ENCODE results near the gene ANKRD34C. TPM values are rescaled to one million over a fixed set of nuclear protein-coding genes. Genes with fewer than 3 reads are reported as not detected.
A peak's percentile ranks its signal among the peaks of the same experiment; 100 is the strongest.
"Not testable (repeated sequence)": the region's sequence is repeated elsewhere in the genome, so short reads cannot be mapped to it uniquely, and the experiment has no call there.

The ANKRD34C gene
- total RNA-seq, 1 donor from 2014 or later = not detected

DNA sequence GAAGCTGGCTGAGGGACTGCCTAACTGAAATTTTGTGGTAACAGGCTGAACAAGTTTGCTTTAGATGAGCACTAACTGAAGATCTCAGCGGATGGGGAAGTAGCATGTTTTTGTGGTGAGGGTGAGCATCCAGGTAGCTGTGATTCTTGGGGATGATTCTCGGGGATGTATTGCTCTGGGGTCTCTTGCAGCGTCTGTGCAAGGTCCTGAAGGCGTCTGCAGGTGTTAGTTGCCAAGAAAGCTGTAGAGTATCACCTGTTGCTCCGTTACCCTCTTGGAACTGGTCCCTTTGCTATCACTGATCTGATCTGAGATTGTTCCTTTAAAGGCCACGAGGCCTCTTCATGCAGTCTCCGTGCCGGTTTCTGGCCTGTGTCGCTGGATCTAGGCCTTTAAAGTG lies 34.3 kb downstream of the ANKRD34C start:
- DNase-seq (ENCODE audit: low spot score, unreplicated experiment) = no peak
- peaks cover 11% of the 10 kb centered on the region for H3K4me1 Mint-ChIP-seq (ENCODE audit: low read depth)
- no peaks in the 10 kb centered on the region for H3K27me3 Mint-ChIP-seq
- H3K36me3 Mint-ChIP-seq (ENCODE audit: insufficient read depth) = peaks cover 38% of the 10 kb centered on the region
- H3K9me3 Mint-ChIP-seq (ENCODE audit: low read depth) = no peaks in the 10 kb centered on the region
- no peak overlapping the region for H3K4me3 Mint-ChIP-seq (ENCODE audit: low read depth)
- H3K27ac Mint-ChIP-seq = no peak overlapping the region
- TF ChIP-seq, protein P1, sequence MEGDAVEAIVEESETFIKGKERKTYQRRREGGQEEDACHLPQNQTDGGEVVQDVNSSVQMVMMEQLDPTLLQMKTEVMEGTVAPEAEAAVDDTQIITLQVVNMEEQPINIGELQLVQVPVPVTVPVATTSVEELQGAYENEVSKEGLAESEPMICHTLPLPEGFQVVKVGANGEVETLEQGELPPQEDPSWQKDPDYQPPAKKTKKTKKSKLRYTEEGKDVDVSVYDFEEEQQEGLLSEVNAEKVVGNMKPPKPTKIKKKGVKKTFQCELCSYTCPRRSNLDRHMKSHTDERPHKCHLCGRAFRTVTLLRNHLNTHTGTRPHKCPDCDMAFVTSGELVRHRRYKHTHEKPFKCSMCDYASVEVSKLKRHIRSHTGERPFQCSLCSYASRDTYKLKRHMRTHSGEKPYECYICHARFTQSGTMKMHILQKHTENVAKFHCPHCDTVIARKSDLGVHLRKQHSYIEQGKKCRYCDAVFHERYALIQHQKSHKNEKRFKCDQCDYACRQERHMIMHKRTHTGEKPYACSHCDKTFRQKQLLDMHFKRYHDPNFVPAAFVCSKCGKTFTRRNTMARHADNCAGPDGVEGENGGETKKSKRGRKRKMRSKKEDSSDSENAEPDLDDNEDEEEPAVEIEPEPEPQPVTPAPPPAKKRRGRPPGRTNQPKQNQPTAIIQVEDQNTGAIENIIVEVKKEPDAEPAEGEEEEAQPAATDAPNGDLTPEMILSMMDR (IDR thresholded peaks at IDR 0.05; ENCODE audit: unreplicated experiment) = no peak

DNA sequence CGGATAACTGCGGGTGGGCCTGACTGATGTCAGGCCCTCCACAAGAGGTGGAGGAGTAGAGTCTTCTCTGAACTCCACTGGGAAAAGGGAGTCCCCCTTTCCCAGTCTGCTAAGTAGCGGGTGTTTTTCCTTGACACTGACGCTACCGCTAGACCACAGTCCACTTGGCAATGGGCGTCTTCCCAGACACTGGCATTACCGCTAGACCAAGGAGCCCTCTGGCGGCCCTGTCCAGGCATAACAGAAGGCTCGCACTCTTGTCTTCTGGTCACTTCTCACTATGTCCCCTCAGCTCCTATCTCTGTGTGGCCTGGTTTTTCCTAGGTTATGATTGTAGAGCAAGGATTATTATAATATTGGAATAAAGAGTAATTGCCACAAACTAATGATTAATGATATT lies 37.5 kb downstream of the ANKRD34C start:
- H3K4me3 Mint-ChIP-seq (ENCODE audit: low read depth) = not testable (repeated sequence)

DNA sequence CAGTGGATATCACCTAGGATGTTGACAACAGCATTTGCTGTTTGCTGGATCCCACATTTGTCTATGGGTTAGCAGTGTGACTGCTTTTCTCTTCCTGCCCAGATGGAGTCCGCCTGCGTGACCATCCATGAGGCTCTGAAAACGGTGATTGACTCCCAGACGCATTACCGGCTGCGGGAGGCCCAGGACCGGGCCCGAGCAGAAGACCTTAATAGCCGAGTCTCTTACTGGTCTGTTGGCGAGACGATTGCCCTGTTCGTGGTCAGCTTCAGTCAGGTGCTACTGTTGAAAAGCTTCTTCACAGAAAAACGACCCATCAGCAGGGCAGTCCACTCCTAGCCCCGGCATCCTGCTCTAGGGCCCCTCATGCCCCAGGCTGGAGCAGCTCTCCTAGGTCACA lies 39.4 kb downstream of the ANKRD34C start:
- Mint-ChIP-seq H3K27ac (no peak overlapping the region), H3K9me3 (ENCODE audit: low read depth) (no peaks in the 10 kb centered on the region), H3K36me3 (ENCODE audit: insufficient read depth) (peaks cover 23% of the 10 kb centered on the region), H3K27me3 (no peaks in the 10 kb centered on the region), H3K4me1 (ENCODE audit: low read depth) (no peaks in the 10 kb centered on the region), H3K4me3 (ENCODE audit: low read depth) (no peak overlapping the region)
- TF ChIP-seq, protein P1 (IDR thresholded peaks at IDR 0.05; ENCODE audit: unreplicated experiment) = no peak
- no peak for DNase-seq (ENCODE audit: low spot score, unreplicated experiment)

More for the DNA sequence above, 37.5 kb downstream of the ANKRD34C start:
- H3K9me3 Mint-ChIP-seq (ENCODE audit: low read depth); H3K4me1 Mint-ChIP-seq (ENCODE audit: low read depth); H3K27ac Mint-ChIP-seq; H3K27me3 Mint-ChIP-seq; DNase-seq (ENCODE audit: low spot score, unreplicated experiment): not testable (repeated sequence)
- peaks cover 29% of the 10 kb centered on the region for H3K36me3 Mint-ChIP-seq (ENCODE audit: insufficient read depth)

DNA sequence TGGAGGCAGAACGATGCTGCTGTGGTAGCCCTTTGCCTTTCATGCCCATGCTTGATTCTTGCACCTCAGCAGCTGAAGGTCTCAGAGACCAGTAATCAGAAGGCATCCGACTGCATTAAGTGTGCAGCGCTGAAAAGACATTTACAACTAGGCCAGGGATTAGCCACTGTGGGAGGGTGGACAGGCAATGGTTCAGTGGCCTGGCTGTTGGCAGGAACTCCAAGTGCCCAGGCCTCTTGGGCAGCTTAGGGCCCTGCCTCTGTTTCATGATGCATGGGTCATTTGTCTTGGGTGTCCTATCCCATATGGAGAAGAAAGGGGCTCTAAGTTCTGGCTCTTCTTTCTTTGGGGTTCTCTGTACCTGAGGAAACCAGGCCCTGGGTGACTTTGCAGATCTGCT lies 39.8 kb downstream of the ANKRD34C start:
- no peak overlapping the region for H3K27ac Mint-ChIP-seq

DNA sequence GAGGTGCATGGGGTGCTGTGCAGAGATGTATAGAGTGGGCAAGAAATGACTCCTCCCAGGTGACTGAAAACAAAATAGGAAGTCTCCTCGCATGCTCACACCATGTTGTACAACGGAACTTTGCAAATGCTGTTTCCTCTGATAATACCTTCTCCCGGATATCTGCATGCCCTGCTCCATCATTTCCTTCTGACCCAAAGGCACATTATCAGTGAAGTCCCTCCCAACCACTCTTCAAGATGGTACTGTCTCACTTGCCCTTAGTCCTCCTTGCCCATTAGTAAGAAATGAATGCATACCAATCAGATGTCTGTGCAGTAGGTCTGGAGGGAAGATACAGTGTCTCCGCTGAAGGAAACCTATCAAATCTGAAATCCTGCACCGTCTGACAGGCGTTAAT lies 40.4 kb downstream of the ANKRD34C start:
- Mint-ChIP-seq H3K36me3 (ENCODE audit: insufficient read depth) (peaks cover 21% of the 10 kb centered on the region), H3K27ac (no peak overlapping the region), H3K9me3 (ENCODE audit: low read depth) (no peaks in the 10 kb centered on the region), H3K4me3 (ENCODE audit: low read depth) (no peak overlapping the region), H3K27me3 (no peaks in the 10 kb centered on the region), H3K4me1 (ENCODE audit: low read depth) (no peaks in the 10 kb centered on the region)
- no peak for DNase-seq (ENCODE audit: low spot score, unreplicated experiment)
- TF ChIP-seq, protein P1 (IDR thresholded peaks at IDR 0.05; ENCODE audit: unreplicated experiment) = no peak

More for the DNA sequence above, 39.8 kb downstream of the ANKRD34C start:
- no peaks in the 10 kb centered on the region for H3K27me3 Mint-ChIP-seq
- H3K9me3 Mint-ChIP-seq (ENCODE audit: low read depth) = no peaks in the 10 kb centered on the region
- H3K36me3 Mint-ChIP-seq (ENCODE audit: insufficient read depth) = peaks cover 21% of the 10 kb centered on the region
- H3K4me3 Mint-ChIP-seq (ENCODE audit: low read depth) = no peak overlapping the region
- TF ChIP-seq, protein P1 (IDR thresholded peaks at IDR 0.05; ENCODE audit: unreplicated experiment) = no peak
- H3K4me1 Mint-ChIP-seq (ENCODE audit: low read depth) = no peaks in the 10 kb centered on the region
- no peak for DNase-seq (ENCODE audit: low spot score, unreplicated experiment)

DNA sequence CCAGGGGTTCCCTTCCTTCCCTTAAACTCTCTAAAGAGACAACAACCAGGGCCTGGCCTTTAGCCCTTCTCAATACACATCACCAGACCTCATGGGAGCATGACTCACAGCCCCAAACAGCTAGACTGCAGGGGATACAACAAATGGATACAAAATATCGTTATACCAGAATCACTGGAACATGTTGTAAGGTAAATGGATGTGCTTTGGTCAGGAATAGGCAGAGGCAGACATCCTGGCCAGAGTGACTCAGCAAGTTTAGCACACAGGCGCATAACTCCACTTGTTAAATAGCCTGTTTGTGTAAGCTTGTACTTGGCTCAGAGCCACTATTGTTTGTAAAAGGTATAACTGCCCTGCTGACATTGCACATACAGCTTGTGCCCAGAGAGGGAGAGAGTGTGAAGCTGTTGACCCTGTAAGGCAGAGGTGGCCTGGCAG lies 46.7 kb downstream of the ANKRD34C start:
- DNase-seq (ENCODE audit: low spot score, unreplicated experiment) = no peak
- H3K9me3 Mint-ChIP-seq (ENCODE audit: low read depth) = no peaks in the 10 kb centered on the region
- H3K4me3 Mint-ChIP-seq (ENCODE audit: low read depth) = no peak overlapping the region
- no peaks in the 10 kb centered on the region for H3K27me3 Mint-ChIP-seq
- TF ChIP-seq, protein P1 (IDR thresholded peaks at IDR 0.05; ENCODE audit: unreplicated experiment) = no peak
- peaks cover 17% of the 10 kb centered on the region for H3K4me1 Mint-ChIP-seq (ENCODE audit: low read depth)
- H3K27ac Mint-ChIP-seq = peak overlapping the region; percentile 76
- H3K36me3 Mint-ChIP-seq (ENCODE audit: insufficient read depth) = peaks cover 5% of the 10 kb centered on the region

Measured in progenitor cell of endocrine pancreas (in vitro differentiated cells).